ENCODE data around the gene TNRC6B. TPM values are rescaled to one million over a fixed set of nuclear protein-coding genes. Genes with fewer than 3 reads are reported as not detected.
A peak's percentile ranks its signal among the peaks of the same experiment; 100 is the strongest.
"Not testable (repeated sequence)": the region's sequence is repeated elsewhere in the genome, so short reads cannot be mapped to it uniquely, and the experiment has no call there.

Gene TNRC6B
- total RNA-seq, 3 donors from 2014 or later: 32.8 to 53.1 (median 39.7) TPM

DNA sequence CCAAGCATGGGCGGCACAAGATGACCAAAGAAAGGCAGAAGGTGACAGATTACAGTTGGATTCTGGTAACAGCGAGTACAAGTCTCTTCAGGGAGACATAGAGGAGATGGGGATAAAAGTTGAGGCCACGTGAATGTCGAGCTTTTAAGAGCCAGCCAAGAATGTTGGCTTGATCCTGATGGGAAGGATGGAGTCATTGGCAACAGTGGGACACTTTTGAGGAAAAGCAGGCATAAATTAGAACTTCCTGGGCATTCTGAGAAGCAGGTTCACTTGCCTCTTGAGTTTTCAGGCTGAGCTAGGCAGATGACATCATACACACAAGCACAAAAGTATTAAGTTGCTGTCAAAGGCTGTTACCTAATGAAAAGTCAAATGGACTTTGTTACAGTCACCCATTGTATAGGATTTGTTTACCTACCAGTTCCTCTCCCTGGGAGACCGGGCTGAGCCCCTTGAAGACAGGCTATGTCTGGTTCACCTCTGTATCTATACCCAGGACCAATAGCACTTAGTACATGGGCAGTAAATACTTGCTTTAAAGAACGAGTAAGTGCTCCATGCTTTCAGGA lies 41.1 kb downstream of the TNRC6B start:
- no peaks in the 10 kb centered on the region for H3K36me3 ChIP-seq
- no peaks in the 10 kb centered on the region for H3K9me3 ChIP-seq
- H3K27ac ChIP-seq: peak overlapping the region; percentile 81 to 87
- H3K4me3 ChIP-seq: no peak overlapping the region
- intact Hi-C loops (cut with DNase I; ENCODE audit: low total_unique reads): no loop called here
- TF ChIP-seq, protein P1, sequence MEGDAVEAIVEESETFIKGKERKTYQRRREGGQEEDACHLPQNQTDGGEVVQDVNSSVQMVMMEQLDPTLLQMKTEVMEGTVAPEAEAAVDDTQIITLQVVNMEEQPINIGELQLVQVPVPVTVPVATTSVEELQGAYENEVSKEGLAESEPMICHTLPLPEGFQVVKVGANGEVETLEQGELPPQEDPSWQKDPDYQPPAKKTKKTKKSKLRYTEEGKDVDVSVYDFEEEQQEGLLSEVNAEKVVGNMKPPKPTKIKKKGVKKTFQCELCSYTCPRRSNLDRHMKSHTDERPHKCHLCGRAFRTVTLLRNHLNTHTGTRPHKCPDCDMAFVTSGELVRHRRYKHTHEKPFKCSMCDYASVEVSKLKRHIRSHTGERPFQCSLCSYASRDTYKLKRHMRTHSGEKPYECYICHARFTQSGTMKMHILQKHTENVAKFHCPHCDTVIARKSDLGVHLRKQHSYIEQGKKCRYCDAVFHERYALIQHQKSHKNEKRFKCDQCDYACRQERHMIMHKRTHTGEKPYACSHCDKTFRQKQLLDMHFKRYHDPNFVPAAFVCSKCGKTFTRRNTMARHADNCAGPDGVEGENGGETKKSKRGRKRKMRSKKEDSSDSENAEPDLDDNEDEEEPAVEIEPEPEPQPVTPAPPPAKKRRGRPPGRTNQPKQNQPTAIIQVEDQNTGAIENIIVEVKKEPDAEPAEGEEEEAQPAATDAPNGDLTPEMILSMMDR (IDR thresholded peaks at IDR 0.05): no peak
- TF ChIP-seq POLR2A (IDR thresholded peaks at IDR 0.05) (no peak), POLR2AphosphoS5 (IDR thresholded peaks at IDR 0.05) (no peak)
- no peak for DNase-seq (ENCODE audit: low spot score in 2 of 2)
- H3K4me1 ChIP-seq: peaks cover 0 to 4% of the 10 kb centered on the region in 2 donors
- no peaks in the 10 kb centered on the region for H3K27me3 ChIP-seq

DNA sequence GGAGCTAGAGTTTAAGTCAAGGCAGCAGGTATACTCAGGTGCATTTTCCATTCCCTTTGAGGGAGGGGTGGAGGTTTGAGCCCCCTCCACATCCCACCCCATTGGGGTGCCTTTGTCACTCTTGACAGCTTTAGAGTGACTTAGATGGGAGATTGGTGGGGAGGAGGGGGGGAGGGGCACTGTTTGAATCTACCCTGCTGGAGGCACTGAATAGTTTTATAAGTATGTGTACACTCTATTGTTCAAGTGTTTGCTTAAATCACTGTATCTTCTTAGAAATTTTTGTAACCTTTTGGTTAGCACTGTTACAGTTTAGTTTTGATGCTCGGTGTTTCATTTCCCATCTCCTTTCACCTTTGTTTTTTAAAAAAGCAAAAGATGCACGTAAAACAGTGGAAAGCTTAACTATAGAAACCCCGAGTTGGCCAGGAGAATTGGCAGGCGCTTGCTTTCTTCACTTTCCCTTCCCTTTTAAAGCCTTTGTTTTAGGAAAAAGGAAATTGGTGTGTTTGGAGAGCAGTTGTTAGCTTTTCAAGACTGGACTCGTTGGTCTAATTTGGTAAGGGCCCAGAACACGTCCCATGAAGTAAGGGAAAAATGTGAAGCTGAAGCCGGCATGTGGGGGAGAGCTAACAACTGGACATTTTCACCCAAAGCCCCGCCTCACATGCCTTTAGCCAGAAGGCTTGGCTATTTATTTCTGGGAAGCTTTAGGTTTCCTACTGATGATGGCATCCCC lies 42.8 kb downstream of the TNRC6B start:
- intact Hi-C loops (cut with DNase I; ENCODE audit: low total_unique reads): no loop called here
- no peaks in the 10 kb centered on the region for H3K27me3 ChIP-seq
- no peaks in the 10 kb centered on the region for H3K36me3 ChIP-seq
- peak overlapping the region in 2 of 3 donors; percentile 7 to 43 for H3K4me3 ChIP-seq
- peak in 1 of 2 donors; percentile 66 for DNase-seq (ENCODE audit: low spot score in 2 of 2)
- H3K27ac ChIP-seq: peak overlapping the region; percentile 81 to 87
- H3K4me1 ChIP-seq: peaks cover 0 to 4% of the 10 kb centered on the region in 2 donors
- TF ChIP-seq POLR2A (IDR thresholded peaks at IDR 0.05): no peak
- TF ChIP-seq, protein P1 (IDR thresholded peaks at IDR 0.05): no peak
- no peak for TF ChIP-seq POLR2AphosphoS5 (IDR thresholded peaks at IDR 0.05)
- no peaks in the 10 kb centered on the region for H3K9me3 ChIP-seq

DNA sequence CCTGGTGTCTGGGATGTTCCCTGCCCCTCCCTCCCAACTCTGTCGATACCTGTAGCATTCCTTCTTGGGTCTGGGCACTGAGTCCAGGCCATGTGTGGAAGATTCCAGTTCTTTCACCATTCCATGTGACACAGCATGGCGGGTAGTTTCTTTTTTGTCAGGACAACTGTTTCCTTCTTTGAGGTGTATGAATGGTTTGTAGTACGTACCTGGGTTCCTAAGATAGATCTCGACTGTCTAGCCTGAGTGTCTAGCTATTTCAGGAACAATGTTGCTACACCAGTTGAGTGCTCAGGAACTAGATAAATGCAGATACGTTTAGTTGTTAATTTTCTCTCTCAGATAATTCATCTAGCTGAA lies 43.3 kb downstream of the TNRC6B start:
- H3K4me3 ChIP-seq: peak overlapping the region in 2 of 3 donors; percentile 7 to 43
- peak overlapping the region; percentile 81 to 87 for H3K27ac ChIP-seq
- H3K36me3 ChIP-seq: no peaks in the 10 kb centered on the region
- no peaks in the 10 kb centered on the region for H3K9me3 ChIP-seq
- intact Hi-C loops (cut with DNase I; ENCODE audit: low total_unique reads): no loop called here
- H3K4me1 ChIP-seq: peaks cover 0 to 4% of the 10 kb centered on the region in 2 donors
- no peak for TF ChIP-seq POLR2AphosphoS5 (IDR thresholded peaks at IDR 0.05)
- TF ChIP-seq, protein P1 (IDR thresholded peaks at IDR 0.05): no peak
- TF ChIP-seq POLR2A (IDR thresholded peaks at IDR 0.05): no peak
- no peaks in the 10 kb centered on the region for H3K27me3 ChIP-seq
- no peak for DNase-seq (ENCODE audit: low spot score in 2 of 2)

DNA sequence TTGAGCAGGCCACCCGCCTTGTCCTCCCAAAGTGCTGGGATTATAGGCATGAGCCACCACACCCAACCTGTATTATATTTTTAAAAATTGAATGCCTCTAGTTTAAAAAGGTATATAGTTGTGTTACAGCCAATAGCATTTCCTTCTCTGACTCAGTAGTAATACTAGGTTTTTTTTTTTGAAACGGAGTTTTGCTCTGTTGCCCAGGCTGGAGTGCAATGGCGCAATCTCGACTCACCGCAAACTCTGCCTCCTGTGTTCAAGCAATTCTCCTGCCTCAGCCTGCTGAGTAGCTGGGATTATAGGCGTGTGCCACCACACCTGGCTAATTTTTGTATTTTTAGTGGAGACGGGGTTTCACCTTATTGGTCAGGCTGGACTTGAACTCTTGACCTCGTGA lies 45.3 kb downstream of the TNRC6B start:
- H3K4me3 ChIP-seq; H3K36me3 ChIP-seq; H3K27ac ChIP-seq; intact Hi-C loops (cut with DNase I; ENCODE audit: low total_unique reads); H3K9me3 ChIP-seq; H3K27me3 ChIP-seq; DNase-seq (ENCODE audit: low spot score in 2 of 2); H3K4me1 ChIP-seq: not testable (repeated sequence)

DNA sequence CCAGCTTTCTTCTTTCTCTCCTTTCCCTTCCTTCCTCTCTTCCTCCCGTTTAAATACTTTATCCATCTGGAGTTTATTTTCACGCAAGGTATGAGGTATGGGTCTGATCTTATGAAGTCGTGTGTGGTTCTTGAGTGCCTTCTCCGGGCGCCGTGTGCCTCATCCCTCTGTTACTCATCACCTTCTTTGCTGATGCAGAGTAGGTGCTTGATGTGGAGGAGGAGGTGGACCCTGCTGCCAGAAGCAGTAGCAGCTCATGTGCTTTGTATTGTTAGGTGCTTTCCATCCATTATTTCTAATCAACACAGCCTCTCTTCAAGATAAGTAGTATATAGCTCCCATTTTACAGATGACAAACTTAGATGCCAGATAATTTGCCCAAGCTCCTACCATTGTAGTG lies 47.0 kb downstream of the TNRC6B start:
- Histone ChIP-seq H3K36me3 (no peaks in the 10 kb centered on the region), H3K27me3 (no peaks in the 10 kb centered on the region), H3K9me3 (no peaks in the 10 kb centered on the region), H3K27ac (no peak overlapping the region), H3K4me3 (no peak overlapping the region), H3K4me1 (no peaks in the 10 kb centered on the region)
- intact Hi-C loops (cut with DNase I; ENCODE audit: low total_unique reads): no loop called here
- no peak for DNase-seq (ENCODE audit: low spot score in 2 of 2)
- TF ChIP-seq, protein P1 (IDR thresholded peaks at IDR 0.05): no peak
- TF ChIP-seq POLR2A (IDR thresholded peaks at IDR 0.05) (no peak), POLR2AphosphoS5 (IDR thresholded peaks at IDR 0.05) (no peak)

All from breast epithelium (tissue), 4 donors.